Fibroblast of mammary gland (primary cell): ENCODE measurements around the gene FRRS1L.

ENCODE experiments used
- DNase-seq: peaks from one replicate; pipeline ENCODE4 v3.0.0-alpha.2; 2010; ENCODE audit warnings: low read depth
- H3K4me3 ChIP-seq: 2 replicates; pipeline ENCODE4 v1.5.1; 2011; ENCODE audit warnings: low read depth, mild to moderate bottlenecking, low read length, moderate library complexity; ENCODE audit not compliant: control insufficient read depth
- TF ChIP-seq, protein P1 (sequence below): conservative IDR thresholded peaks from 2 replicates; pipeline ENCODE4 v1.5.1; 2011; ENCODE audit warnings: low read depth, low read length, inconsistent platforms; ENCODE audit not compliant: control insufficient read depth, insufficient read depth

Gene FRRS1L

DNA sequence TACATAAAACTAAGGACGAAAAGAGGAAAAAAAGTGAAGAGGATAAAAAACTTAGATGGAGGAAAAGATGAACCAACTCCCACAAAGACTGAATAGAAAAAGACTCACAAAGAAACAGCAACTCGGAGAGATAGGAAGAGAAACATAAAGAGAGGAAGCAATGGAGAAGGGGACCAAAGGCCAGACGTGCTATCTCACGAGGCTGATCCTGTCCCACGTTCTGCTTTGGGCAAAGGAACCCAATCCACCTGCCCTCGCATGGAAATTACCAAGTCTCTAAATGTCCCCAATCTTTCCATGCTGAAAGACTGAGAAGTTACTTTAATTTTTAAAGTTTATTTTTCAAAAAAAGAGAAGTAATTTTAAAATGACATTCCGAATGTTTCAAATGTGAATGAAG lies 83.9 kb downstream of the FRRS1L start:
- no peak overlapping the region for H3K4me3 ChIP-seq
- no peak for DNase-seq
- TF ChIP-seq, protein P1, sequence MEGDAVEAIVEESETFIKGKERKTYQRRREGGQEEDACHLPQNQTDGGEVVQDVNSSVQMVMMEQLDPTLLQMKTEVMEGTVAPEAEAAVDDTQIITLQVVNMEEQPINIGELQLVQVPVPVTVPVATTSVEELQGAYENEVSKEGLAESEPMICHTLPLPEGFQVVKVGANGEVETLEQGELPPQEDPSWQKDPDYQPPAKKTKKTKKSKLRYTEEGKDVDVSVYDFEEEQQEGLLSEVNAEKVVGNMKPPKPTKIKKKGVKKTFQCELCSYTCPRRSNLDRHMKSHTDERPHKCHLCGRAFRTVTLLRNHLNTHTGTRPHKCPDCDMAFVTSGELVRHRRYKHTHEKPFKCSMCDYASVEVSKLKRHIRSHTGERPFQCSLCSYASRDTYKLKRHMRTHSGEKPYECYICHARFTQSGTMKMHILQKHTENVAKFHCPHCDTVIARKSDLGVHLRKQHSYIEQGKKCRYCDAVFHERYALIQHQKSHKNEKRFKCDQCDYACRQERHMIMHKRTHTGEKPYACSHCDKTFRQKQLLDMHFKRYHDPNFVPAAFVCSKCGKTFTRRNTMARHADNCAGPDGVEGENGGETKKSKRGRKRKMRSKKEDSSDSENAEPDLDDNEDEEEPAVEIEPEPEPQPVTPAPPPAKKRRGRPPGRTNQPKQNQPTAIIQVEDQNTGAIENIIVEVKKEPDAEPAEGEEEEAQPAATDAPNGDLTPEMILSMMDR: no peak

DNA sequence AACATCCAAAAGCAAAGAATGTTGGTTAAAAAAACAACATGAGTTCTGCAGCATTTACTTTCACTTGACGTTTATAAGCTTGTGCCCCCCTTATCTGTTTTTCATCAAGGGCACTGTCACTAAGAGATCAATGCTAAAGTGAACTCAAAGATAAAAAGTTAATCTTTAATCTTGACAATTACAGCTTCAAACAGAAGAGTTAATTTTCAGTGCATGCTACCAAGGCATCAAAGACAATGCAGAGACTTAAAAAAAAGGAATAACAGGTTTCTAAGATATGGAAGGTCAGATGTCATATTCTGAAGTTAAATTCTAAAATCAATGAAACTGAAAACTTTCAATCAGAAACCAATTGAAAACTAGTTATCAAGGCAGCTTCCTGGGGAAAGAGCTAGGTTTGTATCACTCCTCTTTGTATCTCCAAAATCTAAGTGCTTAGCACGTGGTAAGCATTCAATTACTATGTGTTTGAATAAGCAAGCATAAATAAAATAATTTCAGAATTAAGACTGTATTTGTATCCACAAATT lies 84.9 kb downstream of the FRRS1L start:
- TF ChIP-seq, protein P1: no peak
- DNase-seq: no peak
- no peak overlapping the region for H3K4me3 ChIP-seq
